Skeletal muscle cell (primary cell): ENCODE data around the gene SLC35F2.
A peak's percentile ranks its signal among the peaks of the same experiment; 100 is the strongest.
"Not testable (repeated sequence)": the region's sequence is repeated elsewhere in the genome, so short reads cannot be mapped to it uniquely, and the experiment has no call there.

Experiments used
- DNase-seq: peaks from one replicate; pipeline ENCODE4 v3.0.0-alpha.2; 2010; ENCODE audit warnings: low read depth
- H3K4me3 ChIP-seq: 2 replicates; pipeline ENCODE4 v1.5.1; 2011; ENCODE audit warnings: low read depth, mild to moderate bottlenecking, control low read depth, low read length, moderate library complexity

The SLC35F2 gene

GRCh38 chr11:107799218-107799859 is 59.2 kb downstream of the SLC35F2 start:
- no peak overlapping the region for H3K4me3 ChIP-seq
- DNase-seq = no peak

GRCh38 chr11:107792049-107792443 is 66.5 kb downstream of the SLC35F2 start:
- no peak overlapping the region for H3K4me3 ChIP-seq
- DNase-seq = no peak

- no peak for DNase-seq
- no peak overlapping the region for H3K4me3 ChIP-seq
Observed at GRCh38 chr11:107791343-107792048, 67.1 kb downstream of the SLC35F2 start.

GRCh38 chr11:107789767-107790166 is 68.8 kb downstream of the SLC35F2 start:
- no peak overlapping the region for H3K4me3 ChIP-seq
- DNase-seq = no peak

GRCh38 chr11:107787733-107788132 is 70.9 kb downstream of the SLC35F2 start:
- no peak overlapping the region for H3K4me3 ChIP-seq
- DNase-seq = no peak

- DNase-seq = peak; percentile 20
- H3K4me3 ChIP-seq = no peak overlapping the region
Observed at GRCh38 chr11:107785401-107785800, 73.2 kb downstream of the SLC35F2 start.

GRCh38 chr11:107783121-107783520 is 75.5 kb downstream of the SLC35F2 start:
- DNase-seq = no peak
- H3K4me3 ChIP-seq = no peak overlapping the region

- no peak for DNase-seq
- no peak overlapping the region for H3K4me3 ChIP-seq
Observed at GRCh38 chr11:107780775-107781174, 77.8 kb downstream of the SLC35F2 start.

GRCh38 chr11:107780136-107780535 is 78.5 kb downstream of the SLC35F2 start:
- no peak for DNase-seq

GRCh38 chr11:107778839-107779517 is 79.6 kb downstream of the SLC35F2 start:
- H3K4me3 ChIP-seq = no peak overlapping the region
- no peak for DNase-seq

More at GRCh38 chr11:107780136-107780535, 78.5 kb downstream of the SLC35F2 start:
- H3K4me3 ChIP-seq = no peak overlapping the region

GRCh38 chr11:107777110-107777509 is 81.5 kb downstream of the SLC35F2 start:
- DNase-seq = no peak

GRCh38 chr11:107776062-107776461 is 82.5 kb downstream of the SLC35F2 start:
- no peak overlapping the region for H3K4me3 ChIP-seq
- no peak for DNase-seq

More at GRCh38 chr11:107777110-107777509, 81.5 kb downstream of the SLC35F2 start:
- no peak overlapping the region for H3K4me3 ChIP-seq

GRCh38 chr11:107770551-107770951 is 88.0 kb downstream of the SLC35F2 start:
- no peak for DNase-seq

GRCh38 chr11:107769189-107769588 is 89.4 kb downstream of the SLC35F2 start:
- DNase-seq = peak; percentile 32
- H3K4me3 ChIP-seq = no peak overlapping the region

More at GRCh38 chr11:107770551-107770951, 88.0 kb downstream of the SLC35F2 start:
- H3K4me3 ChIP-seq = no peak overlapping the region

- DNase-seq, H3K4me3 ChIP-seq: not testable (repeated sequence)
Observed at GRCh38 chr11:107758719-107759355, 99.8 kb downstream of the SLC35F2 start.

GRCh38 chr11:107757661-107758060 is 100.9 kb downstream of the SLC35F2 start:
- H3K4me3 ChIP-seq = no peak overlapping the region
- DNase-seq = no peak

- DNase-seq = no peak
- no peak overlapping the region for H3K4me3 ChIP-seq
Observed at GRCh38 chr11:107756553-107756952, 102.0 kb downstream of the SLC35F2 start.

GRCh38 chr11:107752949-107753822 is 105.4 kb downstream of the SLC35F2 start:
- no peak overlapping the region for H3K4me3 ChIP-seq
- no peak for DNase-seq

- no peak for DNase-seq
- H3K4me3 ChIP-seq = no peak overlapping the region
Observed at GRCh38 chr11:107752508-107752907, 106.1 kb downstream of the SLC35F2 start.
